B cell (primary cell): ENCODE measurements around the gene ARNT2. TPM values are rescaled to one million over a fixed set of nuclear protein-coding genes. Genes with fewer than 3 reads are reported as not detected.

ENCODE experiments used
- ATAC-seq: fragments of 200-7000 bp; cut with Tn5 transposase; one replicate; pipeline ENCODE4 v1.10.0; 2021; ENCODE audit warnings: low read depth, mild to moderate bottlenecking, moderate number of reproducible peaks, moderate library complexity
- CTCF ChIA-PET: fragments of 350-600 bp; sonication (Branson Sonifier 250); formaldehyde crosslinking; loops from one replicate; lab custom pipeline; 2021; ENCODE audit warnings: antibody characterized with exemption, inconsistent platforms; lab: Charles Lee
- POLR2A ChIA-PET: fragments of 350-600 bp; sonication (Branson Sonifier 250); formaldehyde crosslinking; loops from one replicate; lab custom pipeline; 2021; ENCODE audit warnings: antibody characterized with exemption; lab: Charles Lee
- DNase-seq: peaks from one replicate; pipeline ENCODE4 v3.0.0; 2013
- H2AFZ ChIP-seq: 2 replicates; pipeline ENCODE4 v1.6.1; 2012; ENCODE audit warnings: mild to moderate bottlenecking, low read depth, low read length; ENCODE audit not compliant: insufficient read depth, poor library complexity, severe bottlenecking
- H3K27ac ChIP-seq, 2 donors: 1 replicate in 1 of 2; 2 replicates in 1 of 2; pipeline ENCODE4 v1.5.1; 2012 to 2013; ENCODE audit warnings: low read length in 2 of 2, mild to moderate bottlenecking in 2 of 2, moderate library complexity in 1 of 2
- H3K27me3 ChIP-seq, 4 experiments: fragments of 200-600 bp in 1 of 4; sonication (generic) in 1 of 4; replicated peaks in 1 of 4; 1 replicate in 2 of 4; 2 replicates in 2 of 4; pipeline versions ENCODE4 v1.6.1 to v1.7.0; 2013 to 2016; ENCODE audit warnings: low read length in 3 of 4, mild to moderate bottlenecking in 2 of 4, mixed read lengths in 1 of 4, moderate library complexity in 1 of 4; ENCODE audit not compliant: insufficient read depth in 4 of 4, control insufficient read depth in 3 of 4; ENCODE audit errors: control extremely low read depth in 1 of 4
- H3K36me3 ChIP-seq, 2 experiments: replicated peaks in 1 of 2; 1 replicate in 1 of 2; 2 replicates in 1 of 2; pipeline versions ENCODE4 v1.6.1 to v1.7.1; 2013; ENCODE audit warnings: low read length in 1 of 2; ENCODE audit not compliant: insufficient read depth in 2 of 2, control insufficient read depth in 1 of 2; ENCODE audit errors: control extremely low read depth in 1 of 2, extremely low read depth in 1 of 2
- H3K4me1 ChIP-seq, 2 donors: fragments of 200-600 bp in 1 of 2; sonication (generic) in 1 of 2; 1 replicate in 1 of 2; 2 replicates in 1 of 2; pipeline versions ENCODE4 v1.5.1 to v1.6.1; 2013 to 2017; ENCODE audit warnings: low read length in 2 of 2; ENCODE audit not compliant: control insufficient read depth in 2 of 2, insufficient read depth in 2 of 2
- H3K4me2 ChIP-seq: replicated peaks from 2 replicates; pipeline ENCODE3; 2012; ENCODE audit warnings: mild to moderate bottlenecking, low read depth, low read length; ENCODE audit not compliant: poor library complexity, severe bottlenecking
- H3K4me3 ChIP-seq, 5 experiments: fragments of 200-600 bp in 1 of 5; sonication (generic) in 1 of 5; 1 replicate in 3 of 5; 2 replicates in 2 of 5; pipeline versions ENCODE4 v1.5.1 to v1.7.0; 2011 to 2016; ENCODE audit warnings: low read length in 4 of 5, mild to moderate bottlenecking in 4 of 5, low read depth in 2 of 5, control low read depth in 1 of 5, moderate library complexity in 1 of 5; ENCODE audit not compliant: insufficient read depth in 1 of 5; ENCODE audit errors: control extremely low read depth in 1 of 5, extremely low read depth in 1 of 5
- H3K79me2 ChIP-seq: fragments of 200-600 bp; sonication (generic); one replicate; pipeline ENCODE4 v1.6.0; 2016; ENCODE audit warnings: low read length; ENCODE audit not compliant: control insufficient read depth, insufficient read depth
- H3K9ac ChIP-seq: fragments of 200-600 bp; sonication (generic); 2 replicates; pipeline ENCODE4 v1.6.1; 2017; ENCODE audit warnings: mild to moderate bottlenecking, low read length, moderate library complexity
- H3K9me3 ChIP-seq, 3 donors: one replicate each; pipeline versions ENCODE4 v1.6.1 to v1.7.1; 2013; ENCODE audit warnings: low read length in 2 of 3; ENCODE audit not compliant: control insufficient read depth in 2 of 3, insufficient read depth in 1 of 3; ENCODE audit errors: control extremely low read depth in 1 of 3
- H4K20me1 ChIP-seq: 2 replicates; pipeline ENCODE4 v1.6.0; 2012; ENCODE audit warnings: mild to moderate bottlenecking, low read length; ENCODE audit not compliant: insufficient read depth, control insufficient read depth, poor library complexity, severe bottlenecking
- H3K27ac Mint-ChIP-seq: one replicate; pipeline ENCODE4 v1.8.0; 2021; ENCODE audit warnings: mixed read lengths
- H3K27me3 Mint-ChIP-seq: one replicate; pipeline ENCODE4 v1.8.0; 2021; ENCODE audit warnings: mixed read lengths
- H3K4me1 Mint-ChIP-seq: one replicate; pipeline ENCODE4 v1.8.0; 2021; ENCODE audit warnings: mixed read lengths
- H3K4me3 Mint-ChIP-seq: one replicate; pipeline ENCODE4 v1.8.0; 2021; ENCODE audit warnings: mixed read lengths
- H3K9me3 Mint-ChIP-seq: one replicate; pipeline ENCODE4 v1.8.0; 2022; ENCODE audit warnings: mixed read lengths; ENCODE audit not compliant: insufficient read depth
- CTCF ChIP-seq: fragments of 200-600 bp; IDR thresholded peaks from one replicate; pipeline ENCODE4 v1.8.0; 2022; ENCODE audit warnings: antibody characterized with exemption, mild to moderate bottlenecking
- EZH2 ChIP-seq: IDR thresholded peaks from 2 replicates; pipeline ENCODE4 v1.6.1; 2012; ENCODE audit warnings: borderline replicate concordance, low read depth, mild to moderate bottlenecking, moderate library complexity, low read length; ENCODE audit not compliant: insufficient read depth, poor library complexity, severe bottlenecking
- WGBS: methylation state at CpG from one replicate; pipeline ENCODE4 v1.1.5; 2013; ENCODE audit warnings: missing lambda C conversion rate; ENCODE audit not compliant: insufficient coverage; 5-methylcytosine and 5-hydroxymethylcytosine counted together
- intact Hi-C: fragments of 100-400 bp; cut with micrococcal nuclease; formaldehyde crosslinking; loops from one replicate; pipeline ENCODE4 v1.10.0; 2022
- polyA plus RNA-seq: library from polyadenylated mRNA; depleted of rRNA; stranded (reverse); fragments of >200 nt; gene quantifications from 2 replicates; pipeline ENCODE4 v1.2.3, GENCODE V29; 2012
- total RNA-seq, 2 donors: library from RNA; stranded (reverse); fragments of 120-200 nt in 1 of 2; gene quantifications; 1 replicate in 1 of 2; 2 replicates in 1 of 2; pipeline versions ENCODE4 v1.2.3 to v1.2.4, GENCODE V29; 2013 to 2022

The ARNT2 gene
- total and polyA plus RNA-seq, 2 donors (not counting 1 experiment from before 2014, with no cell fraction given): not detected

- H4K20me1 ChIP-seq: no peaks in the 10 kb centered on the region
- no peak for TF ChIP-seq EZH2
- TF ChIP-seq CTCF: no peak
- H3K4me1 Mint-ChIP-seq: no peaks in the 10 kb centered on the region
- H3K36me3 ChIP-seq: no peaks in the 10 kb centered on the region
- H3K27me3 ChIP-seq: no peaks in the 10 kb centered on the region
- DNase-seq (no peak), ATAC-seq (no peak)
- intact Hi-C loops: no loop called here
- 62% methylated on average over 5 of the region's 7 CpGs for WGBS
- no peak overlapping the region for H3K27ac Mint-ChIP-seq
- no peaks in the 10 kb centered on the region for H3K4me1 ChIP-seq
- H3K9ac ChIP-seq: no peak overlapping the region
- H3K4me3 ChIP-seq: no peak overlapping the region
- no peak overlapping the region for H3K4me2 ChIP-seq
- peaks cover 2% of the 10 kb centered on the region for H3K9me3 Mint-ChIP-seq
- no peak overlapping the region for H3K27ac ChIP-seq
- H2AFZ ChIP-seq: no peak overlapping the region
- H3K79me2 ChIP-seq: no peaks in the 10 kb centered on the region
- H3K27me3 Mint-ChIP-seq: peaks cover 7% of the 10 kb centered on the region
- no peaks in the 10 kb centered on the region for H3K9me3 ChIP-seq
- ChIA-PET CTCF (no interaction called here), POLR2A (no interaction called here)
- no peak overlapping the region for H3K4me3 Mint-ChIP-seq
These were observed 232.5 kb downstream of the ARNT2 start for GRCh38 chr15:80636675-80637074.

- Histone ChIP-seq H3K4me3 (no peak overlapping the region), H3K36me3 (no peaks in the 10 kb centered on the region), H3K4me2 (no peak overlapping the region), H3K27ac (no peak overlapping the region), H2AFZ (no peak overlapping the region), H3K27me3 (no peaks in the 10 kb centered on the region), H4K20me1 (no peaks in the 10 kb centered on the region), H3K9ac (no peak overlapping the region), H3K4me1 (no peaks in the 10 kb centered on the region), H3K9me3 (no peaks in the 10 kb centered on the region), H3K79me2 (no peaks in the 10 kb centered on the region)
- ATAC-seq (no peak), DNase-seq (no peak)
- ChIA-PET POLR2A (no interaction called here), CTCF (no interaction called here)
- Mint-ChIP-seq H3K27ac (no peak overlapping the region), H3K4me3 (no peak overlapping the region), H3K4me1 (no peaks in the 10 kb centered on the region), H3K27me3 (peaks cover 7% of the 10 kb centered on the region), H3K9me3 (peaks cover 2% of the 10 kb centered on the region)
- WGBS: 20% methylated on average over 1 of the region's 3 CpGs
- intact Hi-C loops: no loop called here
- TF ChIP-seq EZH2: no peak
- TF ChIP-seq CTCF: no peak
These were observed 233.6 kb downstream of the ARNT2 start for GRCh38 chr15:80637747-80638146.
